CD4-positive, alpha-beta memory T cell (primary cell): Measurements from ENCODE around the gene GAPDHS. TPM values are rescaled to one million over a fixed set of nuclear protein-coding genes. Genes with fewer than 3 reads are reported as not detected.

ENCODE experiments used
- CTCF ChIA-PET: fragments of 350-600 bp; sonication (Branson Sonifier 250); formaldehyde crosslinking; loops from one replicate; lab custom pipeline; 2021; ENCODE audit warnings: inconsistent platforms; ENCODE audit not compliant: partially characterized antibody; lab: Charles Lee
- POLR2A ChIA-PET: fragments of 350-600 bp; sonication (Branson Sonifier 250); formaldehyde crosslinking; loops from one replicate; lab custom pipeline; 2021; ENCODE audit not compliant: partially characterized antibody; lab: Charles Lee
- DNase-seq, 5 donors: peaks; one replicate each; pipeline versions ENCODE4 v3.0.0 to v3.0.0-alpha.2; 2020 to 2022; ENCODE audit warnings: mixed read lengths in 1 of 5
- H3K27ac ChIP-seq: one replicate; pipeline ENCODE4 v1.7.0; 2013; ENCODE audit warnings: low read depth, low read length
- H3K27me3 ChIP-seq: 2 replicates; pipeline ENCODE4 v1.7.0; 2013; ENCODE audit warnings: mild to moderate bottlenecking, low read length, moderate library complexity; ENCODE audit not compliant: insufficient read depth
- H3K36me3 ChIP-seq: 2 replicates; pipeline ENCODE4 v1.7.0; 2013; ENCODE audit warnings: mild to moderate bottlenecking, low read length, moderate library complexity; ENCODE audit not compliant: insufficient read depth
- H3K4me1 ChIP-seq: 2 replicates; pipeline ENCODE4 v1.7.0; 2013; ENCODE audit warnings: mild to moderate bottlenecking, low read length, moderate library complexity; ENCODE audit not compliant: insufficient read depth
- H3K4me3 ChIP-seq, 2 donors: one replicate each; pipeline ENCODE4 v1.7.0; 2013; ENCODE audit warnings: low read length in 2 of 2, mild to moderate bottlenecking in 1 of 2
- H3K9me3 ChIP-seq, 2 donors: one replicate each; pipeline ENCODE4 v1.7.0; 2013; ENCODE audit warnings: low read length in 2 of 2, control low read depth in 1 of 2; ENCODE audit not compliant: control insufficient read depth in 1 of 2
- H3K27ac Mint-ChIP-seq, 7 donors: one replicate each; pipeline ENCODE4 v1.8.0; 2020 to 2021; ENCODE audit warnings: mixed read lengths in 7 of 7, mild to moderate bottlenecking in 6 of 7, inconsistent platforms in 3 of 7, moderate library complexity in 3 of 7
- H3K27me3 Mint-ChIP-seq, 2 donors: one replicate each; pipeline ENCODE4 v1.8.0; 2020 to 2021; ENCODE audit warnings: mixed read lengths in 2 of 2
- H3K36me3 Mint-ChIP-seq, 2 donors: one replicate each; pipeline ENCODE4 v1.8.0; 2020 to 2021; ENCODE audit warnings: mixed read lengths in 2 of 2, inconsistent platforms in 1 of 2, mild to moderate bottlenecking in 1 of 2
- H3K4me1 Mint-ChIP-seq, 4 donors: one replicate each; pipeline ENCODE4 v1.8.0; 2020 to 2021; ENCODE audit warnings: mixed read lengths in 4 of 4, mild to moderate bottlenecking in 1 of 4
- H3K4me3 Mint-ChIP-seq, 8 donors: one replicate each; pipeline ENCODE4 v1.8.0; 2020 to 2021; ENCODE audit warnings: mixed read lengths in 8 of 8, mild to moderate bottlenecking in 7 of 8, moderate library complexity in 6 of 8, inconsistent platforms in 3 of 8
- H3K9me3 Mint-ChIP-seq, 8 donors: one replicate each; pipeline ENCODE4 v1.8.0; 2020 to 2021; ENCODE audit warnings: mixed read lengths in 8 of 8, mild to moderate bottlenecking in 5 of 8, inconsistent platforms in 3 of 8, moderate library complexity in 1 of 8
- intact Hi-C: fragments of 100-400 bp; cut with micrococcal nuclease; formaldehyde crosslinking; loops from one replicate; pipeline ENCODE4 v1.15.1; 2023
- polyA plus RNA-seq, 2 donors: library from polyadenylated mRNA; unstranded; fragments of 300-500 nt; fragmentation: Illumina TruSeq; gene quantifications; one replicate each; pipeline ENCODE4 v1.2.3, GENCODE V29; 2021
- total RNA-seq, 2 experiments: library from RNA; stranded (reverse); gene quantifications; one replicate each; pipeline ENCODE4 v1.2.3, GENCODE V29; 2021

The GAPDHS gene
- total and polyA plus RNA-seq, 4 experiments from 2014 or later, result not detected

DNA sequence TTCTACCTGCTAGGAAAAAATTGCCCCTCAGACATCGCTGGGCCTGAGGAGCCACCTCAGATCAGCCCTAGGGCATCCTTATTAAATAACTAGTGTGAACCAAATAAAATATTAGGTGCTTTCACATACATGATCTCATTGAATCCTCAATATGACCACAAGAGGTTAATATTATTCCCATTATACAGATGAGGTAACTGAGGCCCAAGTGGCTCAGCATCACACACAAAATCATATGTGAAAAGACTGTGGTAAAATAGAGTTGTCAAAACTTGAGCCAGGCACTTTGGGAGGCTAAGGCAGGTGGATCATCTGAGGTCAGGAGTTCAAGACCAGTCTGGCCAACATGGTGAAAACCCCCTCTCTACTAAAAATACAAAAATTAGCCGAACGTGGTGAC, 16.9 kb upstream of the GAPDHS start:
- CTCF ChIA-PET, result interaction anchor here (1.3 to 1.9 kb wide), 4 partner anchors 10 to 110 kb away, joined by 3 to 4 read pairs (median 4); no protein-coding TSS in a partner anchor
- H3K27me3 ChIP-seq, result no peaks in the 10 kb centered on the region
- peaks cover 11 to 12% of the 10 kb centered on the region in 2 donors for H3K27me3 Mint-ChIP-seq

GRCh38 chr19:35517342-35517741, 15.9 kb upstream of the GAPDHS start:
- Mint-ChIP-seq H3K9me3 (no peaks in the 10 kb centered on the region), H3K4me1 (no peaks in the 10 kb centered on the region), H3K27ac (no peak overlapping the region), H3K4me3 (no peak overlapping the region), H3K27me3 (peaks cover 11 to 12% of the 10 kb centered on the region in 2 donors), H3K36me3 (no peaks in the 10 kb centered on the region)
- H3K4me3 ChIP-seq, result no peak overlapping the region
- no peak for DNase-seq
- no peaks in the 10 kb centered on the region for H3K4me1 ChIP-seq
- H3K27ac ChIP-seq, result no peak overlapping the region
- CTCF ChIA-PET, result interaction anchor here (1.3 to 1.9 kb wide), 2 partner anchors 22 to 32 kb away, joined by 3 to 4 read pairs; no protein-coding TSS in a partner anchor
- H3K36me3 ChIP-seq, result no peaks in the 10 kb centered on the region
- intact Hi-C loops, result no loop called here
- no peaks in the 10 kb centered on the region for H3K27me3 ChIP-seq
- POLR2A ChIA-PET, result no interaction called here
- no peaks in the 10 kb centered on the region for H3K9me3 ChIP-seq

More for the DNA sequence above, 16.9 kb upstream of the GAPDHS start:
- Histone ChIP-seq H3K4me1 (no peaks in the 10 kb centered on the region), H3K27ac (no peak overlapping the region), H3K4me3 (no peak overlapping the region), H3K9me3 (no peaks in the 10 kb centered on the region), H3K36me3 (no peaks in the 10 kb centered on the region)
- Mint-ChIP-seq H3K4me1 (no peaks in the 10 kb centered on the region), H3K27ac (no peak overlapping the region), H3K4me3 (no peak overlapping the region), H3K36me3 (no peaks in the 10 kb centered on the region), H3K9me3 (no peaks in the 10 kb centered on the region)
- POLR2A ChIA-PET, result no interaction called here
- no peak for DNase-seq
- intact Hi-C loops, result no loop called here

GRCh38 chr19:35518313-35518712, 14.9 kb upstream of the GAPDHS start:
- ChIA-PET CTCF (interaction anchor here (0.9 kb wide), 1 partner anchor 23 kb away, joined by 3 read pairs; no protein-coding TSS in a partner anchor), POLR2A (no interaction called here)
- H3K9me3 ChIP-seq, result no peaks in the 10 kb centered on the region
- no peaks in the 10 kb centered on the region for H3K27me3 ChIP-seq
- no peaks in the 10 kb centered on the region for H3K9me3 Mint-ChIP-seq
- DNase-seq, result no peak
- H3K27me3 Mint-ChIP-seq, result peaks cover 6 to 13% of the 10 kb centered on the region in 2 donors
- intact Hi-C loops, result no loop called here
- no peaks in the 10 kb centered on the region for H3K4me1 ChIP-seq
- no peak overlapping the region for H3K4me3 ChIP-seq
- H3K36me3 ChIP-seq, result no peaks in the 10 kb centered on the region
- no peak overlapping the region for H3K4me3 Mint-ChIP-seq
- H3K36me3 Mint-ChIP-seq, result no peaks in the 10 kb centered on the region
- no peak overlapping the region for H3K27ac ChIP-seq
- no peak overlapping the region for H3K27ac Mint-ChIP-seq
- no peaks in the 10 kb centered on the region for H3K4me1 Mint-ChIP-seq

GRCh38 chr19:35519291-35519690, 14.0 kb upstream of the GAPDHS start:
- CTCF ChIA-PET, result interaction anchor here (0.9 to 1.6 kb wide), 2 partner anchors 9 to 24 kb away, joined by 3 to 6 read pairs; no protein-coding TSS in a partner anchor
- no peak overlapping the region for H3K27ac Mint-ChIP-seq
- H3K9me3 ChIP-seq, result no peaks in the 10 kb centered on the region
- DNase-seq, result no peak
- peaks cover 3 to 11% of the 10 kb centered on the region in 2 donors for H3K27me3 Mint-ChIP-seq
- no peaks in the 10 kb centered on the region for H3K36me3 ChIP-seq
- H3K27me3 ChIP-seq, result no peaks in the 10 kb centered on the region
- no peak overlapping the region for H3K4me3 ChIP-seq
- no peaks in the 10 kb centered on the region for H3K4me1 ChIP-seq
- intact Hi-C loops, result no loop called here
- no peak overlapping the region for H3K27ac ChIP-seq
- no peaks in the 10 kb centered on the region for H3K4me1 Mint-ChIP-seq
- no peaks in the 10 kb centered on the region for H3K9me3 Mint-ChIP-seq
- no peaks in the 10 kb centered on the region for H3K36me3 Mint-ChIP-seq
- POLR2A ChIA-PET, result interaction anchor here (0.7 kb wide), 1 partner anchor 10 kb away, joined by 3 read pairs; no protein-coding TSS in a partner anchor
- H3K4me3 Mint-ChIP-seq, result no peak overlapping the region

GRCh38 chr19:35521124-35521743, 12.0 kb upstream of the GAPDHS start:
- H3K27me3 Mint-ChIP-seq, result peaks cover 3 to 14% of the 10 kb centered on the region in 2 donors
- no peaks in the 10 kb centered on the region for H3K36me3 Mint-ChIP-seq
- ChIA-PET POLR2A (no interaction called here), CTCF (no interaction called here)
- no peaks in the 10 kb centered on the region for H3K36me3 ChIP-seq
- no peak overlapping the region for H3K4me3 ChIP-seq
- H3K9me3 ChIP-seq, result no peaks in the 10 kb centered on the region
- no peak overlapping the region for H3K27ac Mint-ChIP-seq
- no peak for DNase-seq
- no peaks in the 10 kb centered on the region for H3K4me1 ChIP-seq
- H3K4me1 Mint-ChIP-seq, result no peaks in the 10 kb centered on the region
- intact Hi-C loops, result no loop called here
- no peak overlapping the region for H3K4me3 Mint-ChIP-seq
- no peaks in the 10 kb centered on the region for H3K9me3 Mint-ChIP-seq
- H3K27ac ChIP-seq, result no peak overlapping the region
- no peaks in the 10 kb centered on the region for H3K27me3 ChIP-seq

DNA sequence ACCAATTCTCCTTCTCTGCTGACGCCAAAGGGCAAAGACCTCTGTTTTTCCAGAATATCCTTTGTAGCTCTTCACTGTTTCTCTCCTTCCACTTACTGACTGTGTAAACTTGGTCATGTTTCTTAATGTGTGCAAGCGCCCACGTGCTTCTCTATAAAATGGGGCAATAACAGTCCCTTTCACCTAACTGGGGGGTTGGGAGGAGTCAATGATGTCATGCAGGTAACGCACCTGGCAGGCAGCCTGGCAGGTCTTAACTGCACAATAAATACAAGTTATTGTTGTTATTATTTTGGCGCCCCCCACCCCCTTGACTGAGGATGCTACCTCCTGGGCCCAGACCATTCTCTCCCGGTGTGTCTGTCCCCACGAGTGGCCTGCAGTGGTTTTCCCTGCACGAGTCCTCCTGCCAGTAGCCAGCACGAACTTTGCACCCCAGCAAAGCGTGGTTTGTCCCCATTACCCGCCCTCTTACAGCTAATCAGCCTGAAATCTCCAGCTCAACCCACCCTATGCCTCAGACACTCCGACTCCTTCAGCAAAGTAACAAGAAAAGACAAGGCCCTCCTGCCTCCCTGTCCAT, 10.4 kb upstream of the GAPDHS start:
- Mint-ChIP-seq H3K27ac (peak overlapping the region in 1 of 7 donors; percentile 3), H3K36me3 (no peaks in the 10 kb centered on the region), H3K4me1 (no peaks in the 10 kb centered on the region), H3K4me3 (no peak overlapping the region), H3K27me3 (peaks cover 13 to 16% of the 10 kb centered on the region in 2 donors), H3K9me3 (no peaks in the 10 kb centered on the region)
- H3K9me3 ChIP-seq, result no peaks in the 10 kb centered on the region
- H3K27ac ChIP-seq, result no peak overlapping the region
- POLR2A ChIA-PET, result no interaction called here
- no peak for DNase-seq
- no peak overlapping the region for H3K4me3 ChIP-seq
- H3K4me1 ChIP-seq, result no peaks in the 10 kb centered on the region
- H3K36me3 ChIP-seq, result no peaks in the 10 kb centered on the region
- no peaks in the 10 kb centered on the region for H3K27me3 ChIP-seq
- CTCF ChIA-PET, result no interaction called here
- intact Hi-C loops, result no loop called here

GRCh38 chr19:35524181-35524837, 8.9 kb upstream of the GAPDHS start:
- Mint-ChIP-seq H3K9me3 (no peaks in the 10 kb centered on the region), H3K4me1 (no peaks in the 10 kb centered on the region), H3K27me3 (peaks cover 21 to 25% of the 10 kb centered on the region in 2 donors), H3K27ac (no peak overlapping the region), H3K36me3 (no peaks in the 10 kb centered on the region), H3K4me3 (no peak overlapping the region)
- H3K27me3 ChIP-seq, result no peaks in the 10 kb centered on the region
- no peaks in the 10 kb centered on the region for H3K9me3 ChIP-seq
- ChIA-PET CTCF (no interaction called here), POLR2A (no interaction called here)
- H3K4me3 ChIP-seq, result no peak overlapping the region
- DNase-seq, result no peak
- H3K27ac ChIP-seq, result no peak overlapping the region
- intact Hi-C loops, result no loop called here
- no peaks in the 10 kb centered on the region for H3K36me3 ChIP-seq
- no peaks in the 10 kb centered on the region for H3K4me1 ChIP-seq
